Measurements from ENCODE around the gene FMNL2. TPM values are rescaled to one million over a fixed set of nuclear protein-coding genes. Genes with fewer than 3 reads are reported as not detected.

Gene FMNL2
- total RNA-seq, 1 experiment from 2014 or later = 46.5 TPM

DNA sequence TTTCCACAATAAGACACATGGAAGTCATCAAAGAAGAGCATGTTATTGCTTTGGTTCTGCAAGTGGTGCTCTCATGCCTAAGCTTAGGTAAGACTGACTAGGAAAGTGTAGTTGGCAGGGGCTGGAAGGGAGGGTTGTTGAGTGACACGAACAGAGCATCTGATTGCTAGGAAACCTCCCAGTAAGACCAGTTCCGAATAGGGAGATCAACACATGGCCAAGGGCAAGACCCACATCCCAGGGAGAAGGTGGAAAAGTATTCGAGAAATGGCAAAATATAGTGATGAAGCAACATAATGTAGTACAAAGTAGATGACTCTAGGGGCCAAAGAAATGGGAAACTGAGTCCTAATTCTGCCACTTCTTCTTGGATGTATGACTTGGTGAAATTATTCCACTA, 33.8 kb upstream of the FMNL2 start:
- intact Hi-C loops (cut with micrococcal nuclease; ENCODE audit: unreplicated experiment) = no loop called here
- H3K4me3 Mint-ChIP-seq (ENCODE audit: low read depth, unreplicated experiment) = no peak overlapping the region
- no peaks in the 10 kb centered on the region for H3K9me3 Mint-ChIP-seq (ENCODE audit: low read depth, unreplicated experiment)
- TF ChIP-seq, protein P1, sequence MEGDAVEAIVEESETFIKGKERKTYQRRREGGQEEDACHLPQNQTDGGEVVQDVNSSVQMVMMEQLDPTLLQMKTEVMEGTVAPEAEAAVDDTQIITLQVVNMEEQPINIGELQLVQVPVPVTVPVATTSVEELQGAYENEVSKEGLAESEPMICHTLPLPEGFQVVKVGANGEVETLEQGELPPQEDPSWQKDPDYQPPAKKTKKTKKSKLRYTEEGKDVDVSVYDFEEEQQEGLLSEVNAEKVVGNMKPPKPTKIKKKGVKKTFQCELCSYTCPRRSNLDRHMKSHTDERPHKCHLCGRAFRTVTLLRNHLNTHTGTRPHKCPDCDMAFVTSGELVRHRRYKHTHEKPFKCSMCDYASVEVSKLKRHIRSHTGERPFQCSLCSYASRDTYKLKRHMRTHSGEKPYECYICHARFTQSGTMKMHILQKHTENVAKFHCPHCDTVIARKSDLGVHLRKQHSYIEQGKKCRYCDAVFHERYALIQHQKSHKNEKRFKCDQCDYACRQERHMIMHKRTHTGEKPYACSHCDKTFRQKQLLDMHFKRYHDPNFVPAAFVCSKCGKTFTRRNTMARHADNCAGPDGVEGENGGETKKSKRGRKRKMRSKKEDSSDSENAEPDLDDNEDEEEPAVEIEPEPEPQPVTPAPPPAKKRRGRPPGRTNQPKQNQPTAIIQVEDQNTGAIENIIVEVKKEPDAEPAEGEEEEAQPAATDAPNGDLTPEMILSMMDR (IDR thresholded peaks at IDR 0.05; ENCODE audit: unreplicated experiment) = no peak
- DNase-seq = no peak
- no peak overlapping the region for H3K27ac Mint-ChIP-seq (ENCODE audit: unreplicated experiment)
- BruUV-seq (replicated peaks) = no TSS peak
- no peaks in the 10 kb centered on the region for H3K36me3 Mint-ChIP-seq (ENCODE audit: insufficient read depth, unreplicated experiment)
- CTCF ChIA-PET = no interaction called here
- H3K27me3 Mint-ChIP-seq (ENCODE audit: unreplicated experiment) = no peaks in the 10 kb centered on the region
- H3K4me1 Mint-ChIP-seq (ENCODE audit: low read depth, unreplicated experiment) = no peaks in the 10 kb centered on the region

DNA sequence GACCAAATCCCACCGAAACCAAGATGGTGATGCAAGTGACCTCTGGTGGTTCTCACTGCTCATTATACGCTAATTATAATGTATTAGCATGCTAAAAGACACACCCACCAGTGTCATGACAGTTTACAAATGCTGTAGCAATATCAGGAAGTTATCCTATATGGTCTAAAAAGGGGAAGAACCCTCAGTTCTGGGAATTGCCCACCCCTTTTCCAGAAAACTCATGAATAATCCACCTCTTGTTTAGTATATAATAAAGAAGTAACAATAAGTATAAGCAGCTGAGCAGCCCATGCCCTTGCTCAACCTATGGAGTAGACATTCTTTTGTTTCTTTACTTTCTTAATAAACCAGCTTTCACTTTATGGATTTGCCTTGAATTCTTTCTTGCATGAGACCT, 31.0 kb upstream of the FMNL2 start:
- H3K36me3 Mint-ChIP-seq (ENCODE audit: insufficient read depth, unreplicated experiment) = no peaks in the 10 kb centered on the region
- CTCF ChIA-PET = no interaction called here
- TF ChIP-seq, protein P1 (IDR thresholded peaks at IDR 0.05; ENCODE audit: unreplicated experiment) = no peak
- BruUV-seq (replicated peaks) = no TSS peak
- no peak overlapping the region for H3K27ac Mint-ChIP-seq (ENCODE audit: unreplicated experiment)
- DNase-seq = no peak
- no peak overlapping the region for H3K4me3 Mint-ChIP-seq (ENCODE audit: low read depth, unreplicated experiment)
- intact Hi-C loops (cut with micrococcal nuclease; ENCODE audit: unreplicated experiment) = no loop called here
- no peaks in the 10 kb centered on the region for H3K27me3 Mint-ChIP-seq (ENCODE audit: unreplicated experiment)
- peaks cover under 1% of the 10 kb centered on the region for H3K4me1 Mint-ChIP-seq (ENCODE audit: low read depth, unreplicated experiment)
- no peaks in the 10 kb centered on the region for H3K9me3 Mint-ChIP-seq (ENCODE audit: low read depth, unreplicated experiment)

DNA sequence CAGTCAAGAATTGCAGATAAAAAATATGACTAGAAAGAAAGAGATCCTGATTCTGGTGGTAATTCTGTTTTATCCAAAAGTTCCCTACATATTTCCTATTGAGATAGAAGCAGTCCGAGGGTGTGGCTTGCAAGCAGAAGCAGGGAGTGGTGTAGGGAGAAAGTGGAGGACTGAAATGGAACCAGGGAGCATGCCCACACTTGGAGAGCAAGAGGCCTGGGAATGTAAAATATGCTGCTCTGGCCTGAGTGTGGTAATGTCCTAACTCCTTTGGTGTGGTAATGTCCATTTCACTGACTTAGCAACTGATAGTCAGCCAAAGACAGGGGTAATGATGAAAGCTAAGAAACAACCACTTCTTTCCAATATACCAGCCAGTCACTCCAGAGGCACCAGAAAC, 30.1 kb upstream of the FMNL2 start:
- Mint-ChIP-seq H3K4me1 (ENCODE audit: low read depth, unreplicated experiment) (peaks cover 9% of the 10 kb centered on the region), H3K27me3 (ENCODE audit: unreplicated experiment) (no peaks in the 10 kb centered on the region), H3K9me3 (ENCODE audit: low read depth, unreplicated experiment) (no peaks in the 10 kb centered on the region), H3K27ac (ENCODE audit: unreplicated experiment) (no peak overlapping the region), H3K36me3 (ENCODE audit: insufficient read depth, unreplicated experiment) (no peaks in the 10 kb centered on the region), H3K4me3 (ENCODE audit: low read depth, unreplicated experiment) (no peak overlapping the region)
- CTCF ChIA-PET = no interaction called here
- no peak for DNase-seq
- TF ChIP-seq, protein P1 (IDR thresholded peaks at IDR 0.05; ENCODE audit: unreplicated experiment) = no peak
- intact Hi-C loops (cut with micrococcal nuclease; ENCODE audit: unreplicated experiment) = no loop called here
- no TSS peak for BruUV-seq (replicated peaks)

DNA sequence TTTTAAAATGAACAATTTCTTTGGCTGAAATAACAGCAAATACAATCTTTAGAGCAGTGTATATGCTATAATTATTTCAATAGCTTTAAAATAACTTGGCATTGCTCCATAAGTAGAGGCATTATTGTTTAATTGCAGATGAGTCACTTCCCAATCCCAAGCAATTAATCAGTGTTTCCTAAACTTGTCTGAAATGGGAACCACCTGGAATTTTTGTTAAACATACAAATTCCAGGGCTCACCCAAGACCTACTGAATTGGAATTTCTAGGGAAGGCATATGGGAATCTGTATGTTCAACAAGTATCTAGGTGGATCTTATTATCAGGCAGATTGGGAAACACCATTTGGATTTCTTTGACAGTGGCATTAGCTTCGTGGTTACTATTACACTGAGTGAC, 27.1 kb upstream of the FMNL2 start:
- H3K27me3 Mint-ChIP-seq (ENCODE audit: unreplicated experiment) = no peaks in the 10 kb centered on the region
- H3K36me3 Mint-ChIP-seq (ENCODE audit: insufficient read depth, unreplicated experiment) = no peaks in the 10 kb centered on the region
- no peak for DNase-seq
- TF ChIP-seq, protein P1 (IDR thresholded peaks at IDR 0.05; ENCODE audit: unreplicated experiment) = no peak
- no peak overlapping the region for H3K4me3 Mint-ChIP-seq (ENCODE audit: low read depth, unreplicated experiment)
- intact Hi-C loops (cut with micrococcal nuclease; ENCODE audit: unreplicated experiment) = no loop called here
- H3K9me3 Mint-ChIP-seq (ENCODE audit: low read depth, unreplicated experiment) = peaks cover 3% of the 10 kb centered on the region
- no peak overlapping the region for H3K27ac Mint-ChIP-seq (ENCODE audit: unreplicated experiment)
- BruUV-seq (replicated peaks) = no TSS peak
- H3K4me1 Mint-ChIP-seq (ENCODE audit: low read depth, unreplicated experiment) = peaks cover 11% of the 10 kb centered on the region
- CTCF ChIA-PET = no interaction called here

All from Calu3 (cell line).